Left ventricle myocardium inferior (tissue), 1 donor: ENCODE data around the gene THADA. TPM values are rescaled to one million over a fixed set of nuclear protein-coding genes. Genes with fewer than 3 reads are reported as not detected.
"Not testable (repeated sequence)": the region's sequence is repeated elsewhere in the genome, so short reads cannot be mapped to it uniquely, and the experiment has no call there.

Experiments used
- DNase-seq: peaks from one replicate; pipeline ENCODE4 v3.0.0-alpha.2; 2020
- H3K27ac ChIP-seq: fragments of 200-600 bp; replicated peaks from 2 replicates; pipeline ENCODE4 v1.8.0; 2021
- H3K27me3 ChIP-seq: fragments of 200-600 bp; 2 replicates; pipeline ENCODE4 v1.8.0; 2021; ENCODE audit warnings: low read depth
- H3K36me3 ChIP-seq: fragments of 200-600 bp; 2 replicates; pipeline ENCODE4 v1.8.0; 2021
- H3K4me1 ChIP-seq: fragments of 200-600 bp; 2 replicates; pipeline ENCODE4 v1.8.0; 2021
- H3K4me3 ChIP-seq: fragments of 200-600 bp; 2 replicates; pipeline ENCODE4 v1.8.0; 2021; ENCODE audit warnings: mild to moderate bottlenecking, moderate library complexity
- H3K9me3 ChIP-seq: fragments of 200-600 bp; replicated peaks from 2 replicates; pipeline ENCODE4 v1.8.0; 2021
- CTCF ChIP-seq: fragments of 200-600 bp; IDR thresholded peaks from 2 replicates; pipeline ENCODE4 v1.8.0; 2021; ENCODE audit warnings: antibody characterized with exemption, mild to moderate bottlenecking, borderline replicate concordance
- intact Hi-C: fragments of 100-400 bp; cut with micrococcal nuclease; formaldehyde crosslinking; loops from one replicate; pipeline ENCODE4 v1.11.0; 2022
- total RNA-seq: library from RNA; stranded (reverse); fragmentation: NEBNext Ultra II Directional; extraction: Animal tissue kit (Norgen Biotek cat#: 25700); gene quantifications from one replicate; pipeline ENCODE4 v1.2.1, GENCODE V29; 2021
- donor health status: DM: no; HTN: yes; CAD: no; lungs with severe emphysema.

Gene THADA
- total RNA-seq, 1 donor from 2014 or later = 15.4 TPM

DNA sequence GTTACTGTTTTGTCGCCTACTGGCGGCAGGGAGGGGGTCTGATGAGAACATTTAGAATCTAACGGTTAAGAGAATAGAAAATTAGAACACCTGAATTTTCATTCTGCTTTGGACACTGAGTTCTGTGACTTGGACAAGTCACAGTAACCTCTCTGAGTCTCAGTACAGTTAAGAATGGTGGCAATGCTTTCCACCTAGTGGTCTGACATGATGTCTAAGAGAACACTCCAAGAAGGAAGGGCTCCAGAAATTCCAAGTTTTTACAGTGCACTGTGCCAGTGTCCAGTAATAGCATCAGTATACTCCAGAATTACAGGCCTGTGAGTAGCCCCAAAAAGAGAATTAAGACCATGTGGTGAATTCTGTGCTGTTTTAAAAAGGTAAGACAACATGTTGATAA lies 195.3 kb downstream of the THADA start:
- TF ChIP-seq CTCF = peak; percentile 28
- H3K36me3 ChIP-seq = peaks cover 21% of the 10 kb centered on the region
- no peak overlapping the region for H3K4me3 ChIP-seq
- H3K9me3 ChIP-seq = no peaks in the 10 kb centered on the region
- H3K27ac ChIP-seq = peak overlapping the region; percentile 42
- intact Hi-C loops = no loop called here
- no peaks in the 10 kb centered on the region for H3K27me3 ChIP-seq
- H3K4me1 ChIP-seq = peaks cover 30% of the 10 kb centered on the region
- no peak for DNase-seq

- Histone ChIP-seq H3K27ac (peak overlapping the region; percentile 56), H3K4me1 (peaks cover 28% of the 10 kb centered on the region), H3K4me3 (no peak overlapping the region), H3K36me3 (peaks cover 21% of the 10 kb centered on the region), H3K27me3 (no peaks in the 10 kb centered on the region), H3K9me3 (no peaks in the 10 kb centered on the region)
- intact Hi-C loops = no loop called here
- DNase-seq = no peak
- no peak for TF ChIP-seq CTCF
Observed at GRCh38 chr2:43399515-43400264, 196.1 kb downstream of the THADA start.

DNA sequence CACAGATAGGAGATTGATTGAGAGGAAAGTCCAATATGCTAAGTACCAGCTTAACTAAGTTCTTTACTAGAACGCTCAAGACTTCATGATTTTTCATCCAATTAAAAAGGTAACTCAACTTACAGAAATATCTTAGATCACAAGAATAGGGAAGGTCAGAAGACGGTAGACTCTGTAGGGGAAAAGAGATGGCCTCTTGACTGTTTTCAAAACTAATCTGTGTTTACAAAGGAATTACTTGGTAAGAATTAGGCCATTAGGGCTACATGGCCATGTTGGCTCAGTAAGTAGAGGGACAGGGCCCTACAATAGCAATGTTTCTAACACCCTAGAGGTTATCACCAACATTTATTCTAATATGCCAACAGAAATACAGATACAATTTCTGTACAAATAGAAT lies 196.7 kb downstream of the THADA start:
- TF ChIP-seq CTCF = no peak
- Histone ChIP-seq H3K4me1 (peaks cover 28% of the 10 kb centered on the region), H3K27me3 (no peaks in the 10 kb centered on the region), H3K4me3 (no peak overlapping the region), H3K27ac (peak overlapping the region; percentile 56), H3K36me3 (peaks cover 25% of the 10 kb centered on the region), H3K9me3 (no peaks in the 10 kb centered on the region)
- DNase-seq = no peak
- intact Hi-C loops = no loop called here

DNA sequence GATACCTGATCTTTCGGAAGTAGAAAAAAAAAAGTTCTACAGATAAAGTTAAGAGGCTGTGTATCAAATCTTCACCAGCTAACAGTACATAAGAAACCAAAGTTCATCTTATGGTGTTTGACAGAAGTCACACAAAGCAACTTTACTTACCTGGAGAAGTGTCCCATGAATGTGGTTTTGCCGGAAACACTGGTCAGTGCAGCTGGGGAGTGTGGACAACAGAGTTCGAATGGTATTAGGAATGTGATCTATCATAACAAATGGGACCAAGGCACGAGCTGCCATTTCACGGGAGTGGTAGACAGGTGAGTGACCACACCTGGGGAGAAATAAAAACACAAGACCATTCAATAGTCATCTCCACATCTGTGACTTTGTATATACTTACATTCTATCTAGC lies 198.0 kb downstream of the THADA start:
- Histone ChIP-seq H3K4me3 (no peak overlapping the region), H3K9me3 (no peaks in the 10 kb centered on the region), H3K4me1 (peaks cover 28% of the 10 kb centered on the region), H3K27ac (no peak overlapping the region), H3K27me3 (no peaks in the 10 kb centered on the region), H3K36me3 (peaks cover 26% of the 10 kb centered on the region)
- DNase-seq = no peak
- no peak for TF ChIP-seq CTCF
- intact Hi-C loops = no loop called here

GRCh38 chr2:43397411-43397810 lies 198.4 kb downstream of the THADA start:
- H3K27me3 ChIP-seq = no peaks in the 10 kb centered on the region
- intact Hi-C loops = no loop called here
- DNase-seq = no peak
- H3K27ac ChIP-seq = no peak overlapping the region
- H3K9me3 ChIP-seq = no peaks in the 10 kb centered on the region
- H3K36me3 ChIP-seq = peaks cover 26% of the 10 kb centered on the region
- H3K4me1 ChIP-seq = peaks cover 28% of the 10 kb centered on the region
- no peak overlapping the region for H3K4me3 ChIP-seq
- no peak for TF ChIP-seq CTCF

DNA sequence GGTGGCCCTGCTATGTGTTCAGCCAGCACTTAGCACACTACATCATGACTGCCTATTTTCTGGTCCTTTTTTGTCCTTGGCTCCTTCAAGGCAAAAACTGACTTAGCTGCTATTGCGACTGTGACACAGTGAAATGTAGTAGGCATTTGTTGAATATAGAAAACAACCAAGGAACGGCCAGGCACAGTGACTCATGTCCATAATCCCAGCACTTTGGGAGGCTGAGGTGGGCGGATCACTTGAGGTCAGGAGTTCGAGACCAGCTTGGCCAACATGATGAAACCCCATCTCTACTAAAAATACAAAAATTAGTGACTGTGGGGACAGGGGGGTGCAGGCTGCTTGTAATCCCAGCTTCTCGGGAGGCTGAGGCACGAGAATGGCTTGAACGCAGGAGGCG lies 199.5 kb downstream of the THADA start:
- H3K27ac ChIP-seq, H3K4me3 ChIP-seq, H3K9me3 ChIP-seq, H3K27me3 ChIP-seq, intact Hi-C loops, DNase-seq: not testable (repeated sequence)
- Histone ChIP-seq H3K4me1 (peaks cover 34% of the 10 kb centered on the region), H3K36me3 (peaks cover 26% of the 10 kb centered on the region)
